ENCODE data around the gene NAPEPLD. TPM values are rescaled to one million over a fixed set of nuclear protein-coding genes. Genes with fewer than 3 reads are reported as not detected.
A peak's percentile ranks its signal among the peaks of the same experiment; 100 is the strongest.
"Not testable (repeated sequence)": the region's sequence is repeated elsewhere in the genome, so short reads cannot be mapped to it uniquely, and the experiment has no call there.

NAPEPLD gene
- total RNA-seq, 1 experiment from 2014 or later: 14.8 TPM

GRCh38 chr7:103149808-103150180 lies 895 bp upstream of the NAPEPLD start:
- ChIA-PET POLR2A (ENCODE audit: low non-redundant PET) (no interaction called here), CTCF (no interaction called here)
- no peaks in the 10 kb centered on the region for H3K9me3 ChIP-seq (ENCODE audit: low read depth, low read length, poor library complexity, severe bottlenecking)
- peak overlapping the region; percentile 87 for H3K4me3 ChIP-seq (ENCODE audit: low read depth, low read length, poor library complexity, severe bottlenecking)
- TF ChIP-seq, protein P1, sequence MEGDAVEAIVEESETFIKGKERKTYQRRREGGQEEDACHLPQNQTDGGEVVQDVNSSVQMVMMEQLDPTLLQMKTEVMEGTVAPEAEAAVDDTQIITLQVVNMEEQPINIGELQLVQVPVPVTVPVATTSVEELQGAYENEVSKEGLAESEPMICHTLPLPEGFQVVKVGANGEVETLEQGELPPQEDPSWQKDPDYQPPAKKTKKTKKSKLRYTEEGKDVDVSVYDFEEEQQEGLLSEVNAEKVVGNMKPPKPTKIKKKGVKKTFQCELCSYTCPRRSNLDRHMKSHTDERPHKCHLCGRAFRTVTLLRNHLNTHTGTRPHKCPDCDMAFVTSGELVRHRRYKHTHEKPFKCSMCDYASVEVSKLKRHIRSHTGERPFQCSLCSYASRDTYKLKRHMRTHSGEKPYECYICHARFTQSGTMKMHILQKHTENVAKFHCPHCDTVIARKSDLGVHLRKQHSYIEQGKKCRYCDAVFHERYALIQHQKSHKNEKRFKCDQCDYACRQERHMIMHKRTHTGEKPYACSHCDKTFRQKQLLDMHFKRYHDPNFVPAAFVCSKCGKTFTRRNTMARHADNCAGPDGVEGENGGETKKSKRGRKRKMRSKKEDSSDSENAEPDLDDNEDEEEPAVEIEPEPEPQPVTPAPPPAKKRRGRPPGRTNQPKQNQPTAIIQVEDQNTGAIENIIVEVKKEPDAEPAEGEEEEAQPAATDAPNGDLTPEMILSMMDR (conservative IDR thresholded peaks at IDR 0.05; ENCODE audit: low read depth, low read length): no peak
- TF ChIP-seq EZH2 (IDR thresholded peaks at IDR 0.05; ENCODE audit: borderline replicate concordance, low read depth, low read length, poor library complexity, severe bottlenecking): no peak
- TSS peak; percentile 77 for BruUV-seq (replicated peaks)
- H3K4me1 ChIP-seq (ENCODE audit: insufficient read depth, low read length, poor library complexity, severe bottlenecking): peaks cover 18% of the 10 kb centered on the region
- peak overlapping the region; percentile 95 for H3K27ac ChIP-seq (ENCODE audit: low read depth, low read length, poor library complexity, severe bottlenecking)
- no peaks in the 10 kb centered on the region for H3K36me3 ChIP-seq (ENCODE audit: insufficient read depth, low read length, poor library complexity, severe bottlenecking)
- DNase-seq (ENCODE audit: low spot score): no peak
- H3K27me3 ChIP-seq (replicated peaks; ENCODE audit: insufficient read depth, low read depth, low read length, poor library complexity): no peaks in the 10 kb centered on the region
- intact Hi-C loops (cut with micrococcal nuclease; ENCODE audit: unreplicated experiment): no loop called here

DNA sequence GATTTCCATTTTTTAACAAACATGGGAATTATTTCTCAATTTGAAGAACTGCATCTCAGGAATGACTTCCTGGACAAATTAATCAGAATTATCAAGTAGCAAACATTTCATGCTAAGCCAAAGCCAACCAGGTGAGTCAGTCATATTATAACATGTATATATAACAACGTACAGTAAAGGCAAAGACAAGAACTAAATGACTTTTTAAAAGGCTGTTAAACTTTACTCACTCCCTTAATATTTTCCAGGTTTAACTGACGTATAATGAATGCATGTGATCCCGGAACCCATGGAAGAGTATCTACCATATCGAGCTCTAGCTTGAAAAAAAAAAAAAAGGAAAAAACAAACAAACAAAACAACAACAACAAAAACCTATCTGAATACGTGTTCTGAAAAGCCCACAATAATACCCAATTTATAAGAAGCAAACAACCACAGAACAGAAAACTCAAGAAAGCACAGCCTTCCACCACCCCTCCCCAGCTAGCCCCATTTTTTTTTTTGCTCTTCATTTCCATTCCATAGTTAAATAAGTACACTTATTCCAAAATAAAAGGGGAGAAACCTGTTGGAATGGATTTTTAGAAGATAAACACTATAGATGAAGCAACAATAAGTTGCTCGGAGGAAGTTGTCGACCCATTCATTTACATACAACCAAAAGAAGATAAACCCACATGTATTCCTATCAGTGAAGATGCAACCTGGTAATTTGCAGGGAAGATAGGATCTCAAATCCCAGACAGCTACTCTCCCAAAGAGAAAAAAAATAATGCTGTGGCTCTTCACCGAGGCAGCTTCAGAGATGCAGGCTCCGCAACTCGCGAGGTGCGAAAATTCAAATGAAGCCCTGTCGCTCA lies 537 bp downstream of the NAPEPLD start:
- H3K36me3 ChIP-seq (ENCODE audit: insufficient read depth, low read length, poor library complexity, severe bottlenecking): no peaks in the 10 kb centered on the region
- ChIA-PET POLR2A (ENCODE audit: low non-redundant PET) (interaction anchor here (0.5 to 0.6 kb wide), 2 partner anchors 8 to 10 kb away, joined by 4 read pairs; no protein-coding TSS in a partner anchor), CTCF (no interaction called here)
- peaks cover 18% of the 10 kb centered on the region for H3K4me1 ChIP-seq (ENCODE audit: insufficient read depth, low read length, poor library complexity, severe bottlenecking)
- TSS peak; percentile 51 for BruUV-seq (replicated peaks)
- H3K4me3 ChIP-seq (ENCODE audit: low read depth, low read length, poor library complexity, severe bottlenecking): peak overlapping the region; percentile 87
- intact Hi-C loops (cut with micrococcal nuclease; ENCODE audit: unreplicated experiment): no loop called here
- no peak for TF ChIP-seq EZH2 (IDR thresholded peaks at IDR 0.05; ENCODE audit: borderline replicate concordance, low read depth, low read length, poor library complexity, severe bottlenecking)
- TF ChIP-seq, protein P1 (conservative IDR thresholded peaks at IDR 0.05; ENCODE audit: low read depth, low read length): no peak
- no peak for DNase-seq (ENCODE audit: low spot score)
- no peaks in the 10 kb centered on the region for H3K27me3 ChIP-seq (replicated peaks; ENCODE audit: insufficient read depth, low read depth, low read length, poor library complexity)
- peak overlapping the region; percentile 95 for H3K27ac ChIP-seq (ENCODE audit: low read depth, low read length, poor library complexity, severe bottlenecking)
- H3K9me3 ChIP-seq (ENCODE audit: low read depth, low read length, poor library complexity, severe bottlenecking): no peaks in the 10 kb centered on the region

DNA sequence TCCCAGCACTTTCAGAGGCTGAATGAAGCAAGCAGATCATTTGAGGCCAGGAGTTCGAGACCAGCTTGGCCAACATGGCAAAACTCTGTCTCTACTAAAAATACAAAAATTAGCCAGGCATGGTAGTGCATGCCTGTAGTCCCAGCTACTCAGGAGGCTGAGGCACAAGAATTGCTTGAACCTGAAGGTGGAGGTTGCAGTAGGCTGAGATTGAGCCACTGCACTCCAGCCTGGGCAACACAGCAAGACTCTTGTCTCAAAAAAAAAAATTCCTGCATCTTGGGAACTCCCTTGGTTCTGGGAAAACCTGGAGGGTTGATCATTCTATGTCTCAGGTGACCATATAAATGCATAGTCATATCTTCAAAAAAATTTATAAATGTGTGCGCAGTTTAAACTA lies 4.1 kb downstream of the NAPEPLD start:
- H3K4me1 ChIP-seq (ENCODE audit: insufficient read depth, low read length, poor library complexity, severe bottlenecking): peaks cover 18% of the 10 kb centered on the region
- H3K27me3 ChIP-seq (replicated peaks; ENCODE audit: insufficient read depth, low read depth, low read length, poor library complexity); POLR2A ChIA-PET (ENCODE audit: low non-redundant PET); H3K36me3 ChIP-seq (ENCODE audit: insufficient read depth, low read length, poor library complexity, severe bottlenecking); H3K9me3 ChIP-seq (ENCODE audit: low read depth, low read length, poor library complexity, severe bottlenecking); intact Hi-C loops (cut with micrococcal nuclease; ENCODE audit: unreplicated experiment); CTCF ChIA-PET; H3K27ac ChIP-seq (ENCODE audit: low read depth, low read length, poor library complexity, severe bottlenecking); BruUV-seq (replicated peaks); DNase-seq (ENCODE audit: low spot score); H3K4me3 ChIP-seq (ENCODE audit: low read depth, low read length, poor library complexity, severe bottlenecking): not testable (repeated sequence)

DNA sequence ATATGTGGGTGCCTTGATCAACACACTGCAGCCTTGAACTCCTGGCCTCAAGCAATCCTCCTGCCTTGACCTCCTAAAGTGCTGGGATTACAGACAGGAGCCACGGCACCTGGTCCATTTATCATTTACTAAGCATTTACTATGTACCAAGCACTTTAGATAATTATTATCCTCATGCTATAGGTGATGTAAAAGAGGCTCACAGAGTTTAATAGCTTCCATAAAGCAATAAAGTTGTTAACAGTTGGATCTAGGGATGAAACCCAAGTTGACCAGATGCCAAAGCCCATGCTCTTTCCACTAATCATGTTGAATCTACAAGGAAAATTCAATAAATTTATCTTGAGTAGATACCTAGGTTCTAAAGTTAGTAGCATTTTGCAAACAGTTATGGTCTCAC lies 5.0 kb downstream of the NAPEPLD start:
- CTCF ChIA-PET: no interaction called here
- Histone ChIP-seq H3K4me3 (ENCODE audit: low read depth, low read length, poor library complexity, severe bottlenecking) (no peak overlapping the region), H3K4me1 (ENCODE audit: insufficient read depth, low read length, poor library complexity, severe bottlenecking) (peaks cover 18% of the 10 kb centered on the region), H3K27me3 (replicated peaks; ENCODE audit: insufficient read depth, low read depth, low read length, poor library complexity) (no peaks in the 10 kb centered on the region), H3K27ac (ENCODE audit: low read depth, low read length, poor library complexity, severe bottlenecking) (no peak overlapping the region), H3K36me3 (ENCODE audit: insufficient read depth, low read length, poor library complexity, severe bottlenecking) (no peaks in the 10 kb centered on the region), H3K9me3 (ENCODE audit: low read depth, low read length, poor library complexity, severe bottlenecking) (no peaks in the 10 kb centered on the region)
- no peak for DNase-seq (ENCODE audit: low spot score)
- POLR2A ChIA-PET (ENCODE audit: low non-redundant PET): no interaction called here
- intact Hi-C loops (cut with micrococcal nuclease; ENCODE audit: unreplicated experiment): no loop called here
- TF ChIP-seq, protein P1 (conservative IDR thresholded peaks at IDR 0.05; ENCODE audit: low read depth, low read length): no peak
- no peak for TF ChIP-seq EZH2 (IDR thresholded peaks at IDR 0.05; ENCODE audit: borderline replicate concordance, low read depth, low read length, poor library complexity, severe bottlenecking)
- BruUV-seq (replicated peaks): no TSS peak
